Fibroblast of gingiva (primary cell): ENCODE measurements around the gene SLX9.
"Not testable (repeated sequence)": the region's sequence is repeated elsewhere in the genome, so short reads cannot be mapped to it uniquely, and the experiment has no call there.

ENCODE experiments used
- DNase-seq: peaks from one replicate; pipeline ENCODE4 v3.0.0-alpha.2; 2011; ENCODE audit warnings: low read depth

Gene SLX9

DNA sequence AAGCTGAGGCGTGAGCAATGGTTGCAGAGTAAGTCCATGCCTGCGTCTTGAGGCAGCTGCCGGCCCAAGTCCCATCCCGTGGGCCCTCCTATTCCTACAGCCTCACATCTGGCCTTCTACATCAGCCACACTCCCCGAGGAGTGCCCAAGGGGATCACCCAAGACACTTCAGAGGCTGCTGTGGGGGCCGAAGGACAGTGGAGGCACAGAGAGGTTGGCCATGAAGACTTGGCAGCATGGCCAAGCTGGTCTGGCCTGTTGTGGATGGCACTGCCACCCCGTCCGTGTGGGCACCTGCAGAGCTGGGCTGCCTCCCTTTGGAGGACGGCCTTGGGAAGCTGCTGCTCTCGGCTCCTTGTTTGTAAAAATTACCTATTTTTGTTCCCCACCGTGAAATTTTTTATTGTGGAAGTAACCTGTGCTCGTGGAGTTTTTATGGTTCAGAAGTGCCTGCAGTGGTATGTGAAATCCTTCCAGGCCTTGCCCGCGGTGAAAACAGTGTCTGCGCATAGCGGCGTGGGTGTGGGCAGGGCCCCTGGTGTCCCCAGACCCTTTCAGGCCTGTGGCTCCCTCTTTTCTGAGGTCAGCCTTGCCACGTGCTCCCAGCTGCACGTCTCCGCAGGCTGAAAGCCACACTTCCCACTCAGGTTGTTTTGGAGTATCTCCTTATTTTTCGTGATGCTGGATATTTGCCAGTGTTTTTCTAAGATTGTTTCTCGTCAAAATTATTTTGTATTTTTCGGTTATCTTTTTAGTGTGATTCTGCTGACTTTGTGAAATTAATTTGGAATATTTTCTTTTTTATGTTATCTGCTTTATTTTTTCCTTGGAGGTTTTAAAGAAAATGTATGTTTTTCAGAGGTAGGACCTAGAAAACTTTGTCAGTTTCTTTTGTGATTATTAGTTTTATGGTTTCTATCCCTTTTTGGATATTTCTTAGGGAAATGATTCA, 20.6 kb downstream of the SLX9 start:
- no peak for DNase-seq

- peak; percentile 96 for DNase-seq
Measured at GRCh38 chr21:44962403-44962966, 22.7 kb downstream of the SLX9 start.

DNA sequence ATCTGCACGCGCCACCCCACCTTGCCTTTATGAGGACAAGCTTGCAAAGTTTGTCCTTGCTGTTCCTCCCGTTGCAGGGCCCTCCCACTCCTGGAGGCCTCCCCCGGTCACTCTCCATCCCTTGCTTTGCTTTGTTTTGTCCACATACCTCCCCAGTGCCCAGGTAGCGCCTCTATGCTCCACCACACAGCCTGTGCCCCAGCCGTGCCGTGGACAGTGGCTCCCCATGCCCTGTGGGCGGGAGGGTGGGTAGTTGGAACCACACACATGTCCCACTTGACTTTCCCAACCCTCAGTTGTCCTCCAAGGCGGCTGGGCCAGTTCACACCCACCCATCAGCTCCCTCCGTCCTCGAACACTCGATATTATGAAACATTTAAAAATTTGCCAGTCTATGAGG, 24.6 kb downstream of the SLX9 start:
- DNase-seq: no peak

- DNase-seq: peak; percentile 9
Measured at GRCh38 chr21:44965251-44966022, 25.6 kb downstream of the SLX9 start.

GRCh38 chr21:44966135-44967081, 26.6 kb downstream of the SLX9 start:
- DNase-seq: no peak

- no peak for DNase-seq
Measured at GRCh38 chr21:44967082-44968047, 27.5 kb downstream of the SLX9 start.

GRCh38 chr21:44969066-44969670, 29.3 kb downstream of the SLX9 start:
- DNase-seq: no peak

DNA sequence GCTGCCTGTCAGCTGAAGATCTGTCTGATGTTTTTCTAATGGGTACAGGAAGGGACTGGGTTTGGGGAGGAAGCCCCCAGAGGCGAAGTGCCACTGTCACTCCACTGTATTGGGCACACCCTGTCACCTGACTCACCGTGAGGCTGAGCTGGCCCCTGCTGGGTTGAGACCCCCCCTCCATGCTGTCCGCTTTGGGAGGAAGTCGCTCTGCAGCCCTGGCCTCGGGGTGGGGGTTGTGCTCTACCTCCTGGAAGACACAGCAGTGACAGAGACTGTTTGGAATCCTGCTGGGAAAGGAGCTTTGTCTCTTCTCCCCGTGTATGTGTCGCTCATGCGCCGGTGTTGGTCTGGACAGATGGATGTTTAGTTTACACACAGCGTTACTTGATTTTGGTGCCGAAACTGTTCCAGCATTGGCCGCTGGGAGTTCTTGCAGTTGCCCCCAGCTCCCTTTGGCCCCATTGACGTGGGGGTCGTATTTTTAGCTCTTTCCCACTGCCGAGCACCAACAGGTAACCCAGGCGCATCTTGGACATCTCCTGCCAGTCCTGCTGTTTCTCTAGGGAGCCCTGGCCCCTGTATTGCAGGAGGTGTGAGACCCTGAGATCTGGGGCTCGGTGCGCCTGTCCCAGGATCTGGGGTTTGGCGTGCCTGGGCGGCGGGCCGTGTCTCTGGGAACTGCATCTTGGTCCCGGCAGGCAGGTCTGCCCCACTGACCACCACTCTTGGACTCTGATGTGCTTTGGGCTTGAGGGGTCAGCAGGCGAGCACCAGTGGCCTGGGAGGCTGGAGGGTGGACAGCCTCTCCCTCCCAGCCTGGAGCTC, 30.3 kb downstream of the SLX9 start:
- no peak for DNase-seq

DNA sequence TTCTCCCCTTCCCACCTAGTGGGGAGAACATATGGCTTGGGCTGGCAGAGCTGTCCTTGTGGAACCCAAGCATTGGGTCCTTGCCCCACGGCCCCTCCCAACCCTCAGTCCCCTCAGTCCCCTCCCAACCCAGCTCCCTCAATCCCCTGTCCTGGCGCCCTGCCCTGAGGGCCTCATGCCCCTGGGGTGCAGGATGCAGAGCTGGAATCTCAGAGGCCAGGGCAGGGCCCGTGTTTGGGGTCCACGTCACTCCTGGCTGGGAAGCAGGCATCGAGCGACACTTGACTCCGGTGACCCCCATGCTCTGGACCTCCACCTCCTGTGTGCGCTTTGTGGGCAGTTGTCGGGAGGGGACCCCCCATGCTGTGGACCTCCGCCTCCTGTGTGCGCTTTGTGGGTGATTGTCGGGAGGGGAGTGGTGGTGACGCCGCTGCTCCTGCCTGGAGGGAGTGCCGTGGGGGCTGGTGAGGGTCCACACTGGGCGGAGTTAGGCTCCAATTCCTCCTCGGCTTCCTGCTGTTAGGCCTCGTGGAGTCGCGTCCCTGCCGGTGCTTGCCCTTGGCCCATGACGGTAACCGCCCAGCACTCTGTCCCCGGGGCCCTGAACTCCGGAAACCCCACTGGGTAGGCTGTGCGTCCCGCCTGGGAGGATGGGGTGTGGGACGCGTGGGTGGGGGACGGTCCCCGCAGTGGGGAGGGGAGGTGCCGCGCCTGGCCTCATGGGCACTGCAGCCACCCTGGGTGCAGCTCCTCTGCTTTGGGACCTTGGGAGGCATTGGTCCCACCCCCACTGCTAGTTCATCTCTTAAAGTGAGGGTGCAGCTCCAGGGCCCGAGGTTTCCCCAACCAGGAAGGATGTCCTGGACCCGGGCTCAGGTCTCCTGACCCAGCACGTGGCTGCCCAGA, 31.2 kb downstream of the SLX9 start:
- no peak for DNase-seq

DNA sequence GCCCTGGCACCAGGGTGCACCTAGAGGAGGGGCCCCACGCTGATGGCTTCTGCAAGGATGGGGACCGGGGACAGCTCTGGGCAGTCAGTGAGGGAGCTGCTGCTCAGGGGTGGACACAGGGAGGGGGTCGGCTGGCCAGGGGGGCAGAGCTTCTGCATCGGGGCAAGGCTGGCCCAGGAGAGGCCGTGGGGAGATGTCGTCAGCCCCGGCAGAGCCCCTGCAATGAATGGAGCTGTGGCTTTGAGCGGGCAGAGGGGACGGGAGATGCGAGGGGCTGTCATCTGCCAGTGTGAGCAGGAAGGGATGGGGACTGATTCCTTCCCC, 31.8 kb downstream of the SLX9 start:
- no peak for DNase-seq

- DNase-seq: no peak
Measured at GRCh38 chr21:44972301-44972814, 32.5 kb downstream of the SLX9 start.

- no peak for DNase-seq
Measured at GRCh38 chr21:44972821-44973220, 33.0 kb downstream of the SLX9 start.

DNA sequence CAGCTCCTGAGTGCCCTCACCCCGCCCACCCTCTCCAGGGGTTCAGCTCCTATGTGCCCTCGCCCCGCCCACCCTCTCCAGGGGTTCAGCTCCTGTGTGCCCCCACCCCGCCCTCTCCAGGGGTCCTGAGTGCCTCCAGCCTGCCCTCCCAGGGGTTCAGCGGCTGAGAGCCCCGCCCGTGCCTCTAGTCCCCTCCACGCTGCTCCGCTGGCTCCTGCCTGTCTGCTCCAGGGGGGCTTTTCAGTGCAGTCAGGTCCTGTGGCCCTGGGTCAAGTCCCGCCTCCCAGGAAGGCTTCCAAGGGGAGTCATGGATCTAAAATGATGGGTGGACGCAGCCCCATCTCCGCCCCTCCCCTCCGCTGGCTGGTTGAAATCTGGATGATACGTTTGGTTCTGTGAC, 33.8 kb downstream of the SLX9 start:
- DNase-seq: no peak

DNA sequence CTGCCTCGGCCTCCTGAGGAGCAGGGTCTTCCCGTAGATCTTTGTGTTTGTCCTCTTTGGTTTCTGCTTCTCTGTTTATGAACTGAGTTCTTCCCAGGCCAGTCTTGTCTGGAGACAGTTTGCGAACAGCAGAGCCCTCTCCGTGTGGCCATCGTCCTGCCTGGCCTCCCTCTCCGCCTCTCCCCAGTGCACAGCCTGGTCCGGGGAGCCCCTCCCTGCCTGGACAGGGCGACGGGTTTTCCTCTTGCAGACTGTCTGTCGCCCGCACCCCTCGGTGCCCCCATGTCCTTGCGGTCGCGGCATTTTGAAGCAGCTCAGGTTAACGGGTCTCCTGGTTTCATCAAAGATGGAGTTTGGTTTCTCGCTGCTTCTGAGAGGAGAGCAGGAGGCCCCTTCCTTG, 34.8 kb downstream of the SLX9 start:
- DNase-seq: no peak

DNA sequence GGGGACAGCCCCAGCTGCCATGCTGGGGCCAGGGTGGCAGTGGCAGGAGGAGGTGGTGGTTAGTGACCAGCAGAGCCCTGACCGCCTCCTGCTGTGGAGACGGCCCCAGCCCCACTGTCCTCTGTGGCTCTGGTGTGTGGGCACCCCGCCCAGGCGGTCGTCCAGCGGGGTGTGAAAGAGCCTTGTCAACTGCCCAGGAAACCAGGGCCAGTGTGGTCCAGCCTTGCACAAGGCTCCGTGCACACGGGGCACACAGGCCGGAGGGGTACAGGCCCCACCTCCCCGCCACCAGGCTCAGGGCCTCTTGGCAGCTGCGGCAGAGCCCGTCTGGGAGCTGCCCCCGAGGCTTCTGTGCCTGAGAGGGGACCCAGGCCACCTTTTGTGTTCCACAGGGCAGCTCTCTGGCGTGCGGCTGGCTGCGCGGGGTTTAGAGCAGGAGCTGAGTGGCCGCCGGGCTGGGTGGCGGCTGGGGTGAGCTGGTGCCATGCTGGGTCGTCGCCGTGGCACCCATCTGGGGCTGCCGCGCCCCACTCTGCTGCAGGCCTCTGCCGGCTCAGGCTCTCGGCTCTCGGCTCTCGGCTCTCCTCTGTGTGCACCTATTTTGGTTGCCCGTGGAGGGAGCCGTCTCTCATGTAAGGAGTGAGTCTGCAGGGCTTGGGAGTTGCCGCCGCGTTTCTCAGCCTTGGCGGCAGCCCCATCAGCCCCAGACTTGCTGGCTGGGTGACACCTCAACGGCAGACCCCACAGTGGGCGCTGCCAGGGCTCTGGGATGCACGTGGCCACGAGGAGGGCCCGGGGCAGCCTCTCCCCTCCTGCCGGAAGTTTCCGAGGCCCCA, 36.1 kb downstream of the SLX9 start:
- no peak for DNase-seq

DNA sequence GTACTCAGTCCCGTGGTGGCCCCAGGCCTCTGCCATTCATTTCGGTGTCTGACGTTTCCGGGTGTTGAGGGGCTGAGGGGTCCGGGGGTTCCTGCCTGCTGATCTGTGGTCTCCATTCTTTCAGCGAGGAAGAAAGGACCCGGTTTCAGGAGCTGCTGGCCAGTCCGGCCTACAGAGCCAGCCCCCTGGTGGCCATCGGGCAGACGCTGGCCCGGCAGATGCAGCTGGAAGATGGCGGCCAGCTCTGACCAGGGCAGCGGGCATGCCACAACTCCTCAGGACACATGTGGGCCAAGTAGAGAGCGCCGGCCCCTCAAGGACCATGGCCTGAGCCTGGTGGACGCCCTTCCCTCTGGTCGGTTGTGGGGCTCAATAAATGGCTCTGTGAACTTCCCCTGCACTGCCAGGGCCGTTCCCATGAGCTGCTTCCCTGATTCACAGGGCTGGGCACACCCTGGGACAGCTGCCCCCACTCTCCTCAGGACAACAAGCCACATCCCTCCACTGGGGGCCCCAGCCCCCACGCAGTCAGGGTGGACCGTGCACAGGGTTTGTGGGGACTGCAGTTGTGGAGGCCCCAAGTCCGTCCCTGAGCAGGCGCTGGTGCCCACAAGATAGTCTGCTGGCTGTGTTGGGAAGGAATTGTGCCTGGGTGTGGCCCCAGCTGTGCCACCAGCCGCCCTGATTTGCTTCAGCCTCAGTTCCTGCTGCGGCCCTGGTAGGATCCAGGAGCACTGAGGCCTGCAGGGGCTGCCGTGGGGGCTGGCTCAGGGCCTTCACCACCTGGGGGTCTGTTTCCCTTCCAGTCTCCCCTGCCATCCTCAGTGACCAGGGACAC, 36.9 kb downstream of the SLX9 start:
- DNase-seq: not testable (repeated sequence)
